ENCODE measurements around the gene SFXN5. TPM values are rescaled to one million over a fixed set of nuclear protein-coding genes. Genes with fewer than 3 reads are reported as not detected.

SFXN5 gene
- polyA plus RNA-seq, 1 donor, result 6.4 TPM

DNA sequence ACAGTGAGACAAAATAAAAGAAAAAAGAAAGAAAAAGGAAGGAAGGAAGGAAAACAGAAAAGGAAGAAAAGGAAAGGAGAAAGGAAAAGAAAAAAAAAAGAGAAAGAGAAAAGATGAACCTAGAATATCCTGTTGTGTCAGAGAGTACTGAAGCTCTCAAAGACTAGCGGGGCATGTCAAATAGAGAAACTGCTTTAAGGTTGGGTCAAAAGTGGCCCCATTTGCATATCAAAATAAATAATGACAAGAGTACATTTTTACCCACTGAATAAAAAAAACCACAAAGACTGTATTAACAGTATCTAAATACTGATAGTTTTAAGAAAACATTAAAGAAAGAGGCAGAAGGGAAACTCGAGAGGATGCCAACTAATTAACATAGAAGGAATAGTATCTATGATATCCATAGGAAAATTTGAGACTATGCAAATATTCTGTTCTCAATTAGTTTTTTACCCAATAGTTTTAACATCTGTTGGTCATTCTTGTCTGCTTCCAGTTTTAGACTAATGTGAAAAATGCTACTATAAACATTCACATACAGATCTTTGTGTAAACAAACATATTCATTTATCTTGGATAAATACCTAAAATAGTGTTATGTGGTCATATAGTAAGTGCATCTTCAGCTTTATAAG is 53.2 kb downstream of the SFXN5 start:
- no peak for DNase-seq

DNA sequence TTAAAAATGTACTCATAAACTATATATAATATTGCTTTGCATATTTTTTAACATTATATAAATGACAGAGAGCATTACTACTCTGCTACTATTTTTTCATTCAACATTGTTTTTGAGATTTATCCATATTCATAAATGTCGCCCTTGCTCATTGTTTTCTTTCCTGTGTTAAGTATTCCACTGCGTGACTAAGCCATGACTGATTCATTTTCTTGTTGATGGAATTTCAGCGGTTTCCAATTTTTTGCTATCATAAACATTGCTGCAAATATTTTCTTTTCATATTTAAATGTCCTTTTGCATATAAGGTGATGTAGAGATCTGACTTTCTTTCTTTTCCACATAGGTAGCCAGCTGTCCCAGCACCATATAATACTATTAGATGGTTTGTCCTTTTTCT is 57.6 kb downstream of the SFXN5 start:
- DNase-seq, result no peak

DNA sequence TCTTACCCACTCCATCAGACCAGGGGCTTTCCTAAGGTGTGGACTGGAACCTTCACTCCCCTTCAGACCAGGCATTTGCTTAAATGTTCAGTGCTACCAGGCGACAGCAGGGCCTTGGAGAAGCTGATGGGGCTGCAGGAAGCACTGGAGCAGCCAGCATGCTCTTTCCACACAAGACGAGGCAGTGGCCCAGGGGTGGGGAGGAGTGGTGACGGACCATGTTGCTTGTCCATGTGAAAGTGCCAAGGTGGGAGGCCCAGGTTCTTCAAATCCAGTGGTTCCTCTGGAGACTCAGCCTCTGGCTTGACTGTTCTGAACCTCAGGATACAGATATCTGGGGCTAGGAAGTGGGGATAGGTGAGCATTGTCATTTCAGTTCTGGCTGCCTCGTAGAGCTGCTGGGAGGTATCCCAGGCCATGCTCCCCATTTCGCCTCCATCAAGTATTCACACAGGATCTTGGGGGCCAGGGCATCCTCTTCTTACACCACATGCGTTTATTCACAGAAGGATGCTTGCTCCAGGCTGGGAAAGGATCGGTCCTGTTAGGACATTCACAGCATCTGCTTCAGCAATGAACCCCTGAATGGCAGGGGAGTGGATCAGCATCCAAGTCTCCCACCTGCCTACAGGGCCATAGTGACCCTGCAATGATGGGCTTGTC is 62.2 kb downstream of the SFXN5 start:
- DNase-seq, result no peak

DNA sequence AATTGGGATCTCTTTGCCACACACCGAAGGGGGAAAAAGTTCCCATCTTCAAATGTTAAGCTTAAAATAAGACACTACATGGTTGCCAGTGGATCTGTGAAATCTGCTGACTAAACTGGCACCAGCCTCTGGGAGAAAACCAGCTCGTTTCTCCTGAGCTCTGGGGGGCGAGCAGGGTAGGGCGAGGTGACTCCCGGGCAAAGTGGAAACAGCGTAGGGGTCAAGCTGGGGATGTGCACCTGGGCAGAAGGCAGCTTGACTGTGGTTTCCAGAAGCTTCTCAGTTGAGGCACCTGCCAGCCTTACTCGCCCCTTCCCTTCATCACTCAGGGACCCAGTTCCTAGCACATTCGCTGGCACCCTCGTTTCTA is 62.8 kb downstream of the SFXN5 start:
- no peak for DNase-seq

DNA sequence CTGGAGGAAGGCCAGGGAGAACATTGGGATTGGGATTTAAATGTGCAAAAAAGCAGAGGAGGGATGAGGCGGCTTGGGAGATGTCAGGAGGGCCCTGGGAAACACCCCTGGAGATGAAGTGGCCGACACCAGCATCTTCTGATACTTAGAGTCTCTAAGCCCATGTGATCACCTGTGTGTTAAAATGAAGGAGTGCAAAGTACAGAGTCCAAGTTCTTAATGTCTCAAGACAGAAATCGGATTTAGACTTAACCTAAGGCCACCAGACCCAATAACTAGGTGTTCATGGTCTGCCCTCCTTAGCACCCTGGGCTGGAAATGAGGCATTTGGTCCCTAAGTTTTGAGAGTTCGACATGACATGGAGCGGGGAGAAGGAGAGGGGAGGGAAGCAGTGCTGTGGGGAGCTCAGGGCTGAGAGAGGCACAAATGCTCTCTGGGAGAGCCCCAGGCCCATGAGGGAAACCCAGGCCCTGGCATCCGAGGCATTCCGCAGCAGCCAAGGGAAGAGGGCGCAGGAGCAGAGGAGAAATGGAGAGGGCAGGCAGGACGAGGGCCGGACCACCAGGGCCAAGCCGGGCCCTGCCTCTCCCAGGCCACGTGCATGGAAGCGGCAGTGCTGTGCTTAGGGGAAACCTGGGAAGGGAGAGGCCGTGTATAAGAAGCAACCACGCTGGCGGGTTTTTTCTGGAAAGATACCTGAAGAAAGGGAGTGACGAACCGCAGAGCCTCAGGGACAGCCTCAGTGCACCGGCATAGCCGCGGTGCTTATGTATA is 63.3 kb downstream of the SFXN5 start:
- DNase-seq, result no peak

DNA sequence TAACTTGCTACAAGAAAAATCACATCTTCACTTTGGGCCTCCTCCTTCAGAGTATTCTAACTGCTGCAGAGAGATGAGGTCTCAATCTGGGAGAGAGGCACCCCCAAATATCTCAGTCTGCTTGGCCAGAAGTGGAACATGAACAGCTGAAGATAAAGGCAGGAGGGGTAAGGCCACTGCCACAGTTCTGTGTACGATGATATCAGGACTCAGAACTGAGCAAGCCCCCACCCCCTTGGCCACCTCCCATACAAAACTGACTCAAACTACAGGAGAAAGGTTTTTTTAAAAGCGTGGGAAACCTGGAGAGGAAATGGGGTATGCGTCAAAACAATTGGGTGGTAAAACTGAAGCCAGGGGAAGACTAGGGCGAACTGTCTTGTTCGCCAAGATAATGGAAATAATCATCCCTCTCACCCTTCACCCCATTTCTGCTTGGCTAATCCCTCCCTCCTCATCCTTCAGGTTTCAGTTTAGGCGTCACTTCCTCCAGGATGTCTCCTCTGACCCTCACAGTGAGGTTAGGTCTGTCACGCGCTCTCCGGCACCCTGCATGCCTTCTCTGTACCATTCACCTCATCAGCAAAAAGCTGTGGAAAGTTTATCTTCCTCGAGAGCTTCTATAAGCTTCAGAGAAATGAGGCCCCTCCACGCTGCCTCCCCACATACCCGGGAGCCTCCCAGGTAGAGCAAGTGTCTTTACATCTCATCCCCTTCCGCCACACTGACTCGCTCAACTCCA is 64.4 kb downstream of the SFXN5 start:
- no peak for DNase-seq

DNA sequence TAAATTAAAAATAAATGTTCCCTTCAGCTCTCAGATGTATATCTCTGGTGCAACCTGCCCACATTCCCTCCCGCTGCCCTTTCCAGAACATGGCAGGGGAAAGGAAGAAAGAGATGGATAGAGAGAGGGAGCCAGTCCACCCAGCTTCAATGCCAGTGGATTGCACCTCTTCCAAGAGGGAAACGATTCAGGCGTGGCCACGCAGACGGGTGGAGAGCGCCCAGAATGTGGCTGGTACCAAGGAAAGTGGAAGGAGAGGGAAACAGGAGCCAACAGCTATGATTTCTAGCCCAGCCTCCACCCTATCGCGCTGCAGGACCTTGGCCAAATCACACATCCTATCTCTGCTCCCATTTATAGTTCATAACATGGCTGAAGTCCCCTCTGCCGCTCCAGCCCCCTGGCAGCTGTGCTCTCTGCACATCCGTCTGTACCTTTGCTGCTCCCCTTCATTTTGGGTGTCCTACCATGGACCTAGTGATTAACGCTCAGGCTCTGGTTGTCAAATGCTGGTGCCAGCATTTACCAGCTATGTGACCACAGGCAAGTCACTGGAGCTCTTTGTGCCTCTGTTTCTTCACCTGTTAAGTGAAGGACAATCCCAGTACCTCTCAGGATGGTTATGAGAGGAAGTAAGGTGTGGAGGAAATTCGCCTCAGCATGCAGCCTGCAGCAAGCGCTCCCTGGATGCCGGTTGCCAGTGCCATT is 66.5 kb downstream of the SFXN5 start:
- DNase-seq, result no peak

DNA sequence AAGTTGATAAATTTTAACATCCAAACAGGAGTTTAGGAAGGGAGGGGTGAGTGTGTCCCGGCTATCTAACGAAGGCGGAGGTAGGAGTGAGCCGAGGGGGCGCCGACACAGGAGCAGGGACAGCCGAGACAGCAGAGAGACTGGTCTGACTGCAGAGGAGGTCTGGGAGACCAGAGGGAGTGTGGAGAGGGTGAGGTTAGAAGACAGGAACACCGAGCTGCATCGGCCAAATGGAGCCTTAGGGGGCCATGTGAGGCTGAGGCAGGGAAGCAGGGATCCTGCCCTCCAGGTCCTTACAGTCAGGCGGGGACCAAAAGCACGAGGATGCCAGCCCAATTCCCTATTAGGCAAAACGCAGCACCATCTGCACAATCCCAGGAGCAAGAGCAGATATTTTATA is 67.0 kb downstream of the SFXN5 start:
- DNase-seq, result no peak

DNA sequence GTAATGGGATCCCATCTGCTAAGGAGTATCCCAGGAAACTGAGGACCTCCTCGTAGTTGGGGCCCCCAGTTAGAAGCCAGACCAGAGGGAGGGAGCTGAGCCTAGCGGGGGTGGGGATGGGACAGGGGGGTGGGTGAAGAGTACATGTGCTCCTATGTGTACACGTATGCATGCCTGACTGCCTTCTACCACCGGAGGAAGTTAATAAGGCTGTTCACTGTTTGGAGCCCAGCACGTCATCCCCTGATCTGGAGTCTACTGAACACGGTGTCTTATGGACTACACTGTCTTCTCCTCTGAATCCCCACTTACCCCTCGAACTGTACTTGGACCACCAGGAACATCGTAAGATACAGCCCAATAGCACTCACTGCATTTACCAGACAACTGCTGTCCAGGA is 68.5 kb downstream of the SFXN5 start:
- no peak for DNase-seq

DNA sequence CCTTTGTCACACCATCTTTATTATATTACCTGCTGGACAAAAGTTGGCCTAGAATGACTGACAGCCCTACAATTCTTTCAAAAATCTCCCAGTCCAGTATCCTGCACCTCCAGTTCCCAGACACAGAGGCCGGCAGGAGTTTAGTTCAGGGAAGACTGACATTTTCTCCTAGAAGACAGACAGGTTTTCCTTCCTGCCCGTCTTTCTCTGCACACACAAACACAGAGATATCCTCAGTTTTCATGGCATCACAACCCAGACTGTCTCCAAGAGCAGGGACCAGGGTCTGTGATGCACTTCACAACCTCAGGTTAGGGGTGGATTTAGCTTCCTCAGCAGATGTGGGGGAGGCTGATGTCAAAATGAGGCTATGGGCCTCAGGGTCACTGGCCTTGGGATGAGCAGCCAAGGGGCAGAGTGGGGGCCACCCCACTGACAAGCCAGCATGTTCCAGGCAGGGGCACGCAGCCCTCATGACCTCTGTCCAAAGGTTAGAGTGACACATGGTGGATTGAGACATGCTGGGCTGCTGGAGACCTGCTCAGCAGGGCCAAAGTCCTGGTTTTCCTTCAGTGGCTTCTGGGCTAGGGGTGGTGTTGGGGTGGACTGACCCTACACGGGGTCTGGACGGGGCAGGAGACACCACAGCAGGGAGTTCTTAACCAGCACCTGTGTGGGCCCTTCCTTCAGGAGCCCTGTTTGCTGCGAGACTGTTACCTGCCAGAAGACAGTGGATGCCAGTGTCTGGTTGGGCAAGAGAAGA is 70.5 kb downstream of the SFXN5 start:
- DNase-seq, result no peak

DNA sequence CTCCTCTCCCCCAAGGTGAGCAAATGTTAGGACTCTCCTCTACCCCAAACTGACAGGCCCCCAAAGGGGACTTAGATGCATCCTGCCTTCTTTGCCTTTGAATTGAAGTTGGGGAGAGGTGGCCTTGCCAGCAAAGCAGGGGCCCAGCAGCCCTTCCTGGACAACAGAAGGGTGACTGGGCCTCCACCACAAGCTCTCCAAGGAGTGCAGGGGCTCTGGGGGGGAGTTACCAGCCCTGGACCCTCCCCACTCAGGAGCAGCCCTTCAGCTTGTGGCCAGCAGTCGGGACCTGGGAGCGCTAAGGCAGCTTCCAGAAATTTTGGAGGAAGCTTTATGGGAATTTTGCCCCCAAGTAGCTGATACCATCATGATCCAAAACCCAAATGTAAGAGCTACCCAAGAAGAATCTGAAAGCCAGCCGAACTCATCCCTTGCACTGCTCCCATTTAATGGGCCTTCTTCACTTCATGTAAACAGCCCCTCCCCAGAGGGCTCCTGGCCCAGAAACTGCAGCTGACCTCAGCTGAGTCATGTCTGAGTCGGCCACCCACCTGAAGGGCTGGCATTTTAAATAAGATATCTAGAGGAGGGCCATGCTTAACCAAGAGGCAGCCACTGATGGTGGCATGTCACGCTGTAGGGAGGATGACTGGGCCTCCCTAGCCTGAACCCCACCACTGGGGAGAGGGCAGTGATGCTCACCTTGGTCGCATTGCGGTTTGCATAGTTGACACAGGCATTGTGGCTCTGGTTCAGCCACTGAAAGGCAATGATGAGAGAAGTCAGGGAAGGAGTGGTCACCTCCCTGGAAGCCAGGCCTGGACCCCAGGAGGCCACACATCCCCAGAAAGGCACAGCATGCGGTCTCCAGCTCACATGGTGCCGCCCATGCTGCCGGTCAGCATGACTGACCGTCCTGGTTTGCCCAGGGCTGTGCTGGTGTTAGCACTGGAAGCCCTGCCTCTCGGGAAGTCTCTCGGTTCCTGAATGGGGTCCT is 71.5 kb downstream of the SFXN5 start:
- DNase-seq, result no peak

DNA sequence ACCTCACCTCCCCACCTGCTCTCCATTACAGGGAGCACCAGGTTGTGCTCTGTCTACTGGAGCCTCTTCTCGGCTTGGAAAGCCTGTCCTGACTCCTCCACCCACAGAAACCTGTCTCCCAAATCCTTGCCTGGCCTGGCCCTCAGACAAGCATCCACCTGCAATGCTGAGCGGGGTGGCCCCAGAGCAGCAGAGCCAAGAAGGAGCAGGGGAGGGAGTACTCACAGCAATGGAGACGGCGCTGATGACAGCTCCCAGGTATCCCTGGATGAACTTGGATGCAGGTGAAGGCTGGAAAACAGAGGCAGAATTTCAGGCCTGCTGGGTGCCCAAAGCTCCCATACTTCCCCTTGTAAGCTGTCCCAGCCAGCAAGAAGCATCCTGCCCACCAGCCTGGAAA is 72.8 kb downstream of the SFXN5 start:
- no peak for DNase-seq

DNA sequence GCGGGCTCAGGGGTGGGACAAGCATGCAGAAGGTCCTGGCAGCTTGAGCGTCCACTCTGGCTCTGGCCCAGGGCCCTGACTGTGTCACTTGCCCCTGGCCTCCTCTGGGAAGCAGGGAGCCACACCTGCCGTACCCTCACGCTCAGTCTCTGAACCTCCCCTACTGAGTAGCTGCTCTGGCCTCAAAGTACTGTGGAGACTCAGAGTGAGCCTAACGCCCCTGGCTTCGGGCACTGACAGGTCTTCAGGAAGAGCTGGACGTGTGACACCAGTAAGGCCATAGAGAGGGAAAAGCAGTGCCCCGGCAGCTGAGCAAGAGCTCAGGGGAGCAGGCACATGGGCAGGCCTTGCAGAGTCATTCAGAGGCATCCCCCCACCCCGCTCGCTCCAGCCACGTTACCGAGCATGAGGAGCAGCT is 73.3 kb downstream of the SFXN5 start:
- DNase-seq, result no peak

DNA sequence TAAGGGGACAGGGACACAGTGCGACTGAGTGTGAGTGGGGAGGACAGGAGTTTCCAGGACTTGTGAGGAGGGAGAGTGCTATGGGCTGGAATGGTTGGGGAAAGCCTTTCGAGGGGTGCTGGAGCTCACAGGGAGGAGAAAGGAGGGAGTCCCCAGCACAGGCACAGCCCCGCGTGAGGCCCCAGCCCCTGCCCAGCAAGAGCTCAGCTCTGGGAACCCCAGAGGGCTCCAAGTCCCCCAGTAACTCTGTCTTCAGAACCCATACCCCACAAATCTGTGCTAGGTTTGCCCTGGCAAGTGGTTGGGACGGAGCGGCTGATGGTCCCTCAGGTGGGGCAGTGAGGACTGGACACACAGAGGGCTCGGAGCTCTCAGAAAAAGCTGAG is 75.4 kb downstream of the SFXN5 start:
- DNase-seq, result no peak

DNA sequence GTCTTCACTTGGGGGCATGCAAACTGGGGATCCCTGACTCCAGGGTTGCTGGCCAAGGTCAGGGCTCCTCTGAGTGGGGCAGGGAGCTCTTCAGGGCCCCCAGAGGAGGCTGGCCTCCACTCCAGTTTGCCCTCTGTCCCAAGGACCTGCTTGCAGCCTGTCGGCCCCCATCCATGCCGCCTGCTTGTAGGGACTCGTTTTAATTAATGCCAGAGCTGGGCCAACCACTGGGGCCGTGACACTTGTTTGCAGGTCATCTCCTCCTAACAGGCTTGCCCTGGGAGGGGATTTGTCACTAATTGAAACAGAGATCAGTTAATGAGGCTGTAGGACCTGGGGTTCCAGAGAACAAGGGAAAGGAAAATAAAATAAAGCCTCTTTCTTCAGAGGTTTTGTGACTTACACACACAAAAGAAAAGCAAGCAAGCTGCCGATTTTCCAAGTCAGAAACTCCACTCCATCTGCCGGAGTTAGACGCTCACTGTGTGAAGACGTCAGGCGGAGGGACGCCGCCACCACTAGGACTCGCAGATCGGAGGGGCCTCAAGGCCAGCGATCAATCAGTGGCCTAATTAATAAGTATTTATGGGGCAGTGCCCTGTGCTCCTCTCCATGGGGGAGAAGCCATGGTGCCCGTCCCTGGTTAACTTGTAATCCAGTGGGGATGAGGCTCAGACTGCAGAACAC is 75.9 kb downstream of the SFXN5 start:
- no peak for DNase-seq

DNA sequence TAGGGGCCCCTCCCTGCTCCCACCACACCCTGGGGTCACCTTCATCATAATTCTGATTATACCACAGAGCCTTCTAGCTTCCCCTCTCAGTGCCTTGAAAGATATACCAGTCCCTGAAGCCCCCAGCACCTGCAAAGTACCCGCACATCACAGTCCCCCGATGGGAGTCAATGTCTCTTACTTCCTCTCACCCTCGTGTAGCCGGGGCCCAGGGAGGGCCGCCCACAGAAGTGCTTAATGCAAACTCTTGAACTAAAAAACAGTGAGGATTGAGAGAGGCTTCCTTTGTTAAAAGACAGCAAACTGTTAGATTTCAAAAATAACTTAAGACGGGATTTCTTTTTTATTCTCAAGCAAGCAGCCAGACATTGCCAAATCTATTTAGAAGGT is 76.5 kb downstream of the SFXN5 start:
- no peak for DNase-seq

DNA sequence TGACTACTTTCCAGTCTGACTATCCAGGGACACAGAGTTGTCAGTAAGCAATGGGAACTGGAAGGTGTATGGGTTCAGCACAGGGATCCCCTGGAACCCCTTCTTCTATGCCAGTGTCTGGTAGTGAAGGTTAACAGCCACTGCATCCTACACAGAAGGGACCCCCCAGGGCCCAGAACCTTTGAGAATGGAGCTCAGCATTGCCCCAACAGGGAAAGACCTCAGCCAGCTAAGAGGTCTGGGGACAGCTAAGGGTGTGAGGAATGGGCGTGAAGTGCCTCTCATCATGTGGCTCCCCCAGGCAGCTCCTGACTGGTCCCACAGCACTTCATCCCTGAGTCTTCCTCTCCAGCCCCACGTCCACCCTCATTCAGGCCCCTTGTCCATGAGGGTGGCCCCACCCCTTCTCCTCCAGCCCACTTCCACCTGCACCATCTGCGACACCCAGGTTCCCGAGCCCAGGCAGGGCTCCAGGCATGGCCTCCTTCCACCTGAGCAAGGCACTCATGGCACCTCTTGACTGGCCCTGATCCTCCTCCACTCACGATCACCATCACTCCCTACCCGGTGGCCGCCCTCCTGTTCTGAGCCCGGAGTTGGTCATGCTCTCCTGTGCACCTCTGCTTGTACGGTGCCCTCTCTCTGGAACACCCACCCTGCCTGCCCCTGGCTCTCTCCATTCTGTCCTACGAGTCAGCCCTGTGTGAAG is 77.1 kb downstream of the SFXN5 start:
- no peak for DNase-seq

DNA sequence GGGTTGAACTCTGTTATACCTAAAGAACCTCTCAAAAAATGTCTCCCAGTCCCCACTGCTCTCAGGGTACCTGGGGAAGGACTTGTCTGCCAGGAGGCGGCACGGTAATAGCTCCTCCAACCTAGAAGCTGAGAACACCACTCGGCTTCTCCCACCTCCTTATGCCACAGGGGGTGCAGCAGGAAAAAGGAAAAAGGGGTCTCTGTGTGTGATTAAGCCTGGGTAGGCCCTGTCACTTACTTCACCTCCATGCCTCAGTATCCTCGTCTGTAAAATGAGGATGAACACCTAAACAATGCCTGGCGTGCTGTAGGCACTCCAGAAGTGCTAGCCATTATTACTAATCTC is 77.6 kb downstream of the SFXN5 start:
- DNase-seq, result no peak

DNA sequence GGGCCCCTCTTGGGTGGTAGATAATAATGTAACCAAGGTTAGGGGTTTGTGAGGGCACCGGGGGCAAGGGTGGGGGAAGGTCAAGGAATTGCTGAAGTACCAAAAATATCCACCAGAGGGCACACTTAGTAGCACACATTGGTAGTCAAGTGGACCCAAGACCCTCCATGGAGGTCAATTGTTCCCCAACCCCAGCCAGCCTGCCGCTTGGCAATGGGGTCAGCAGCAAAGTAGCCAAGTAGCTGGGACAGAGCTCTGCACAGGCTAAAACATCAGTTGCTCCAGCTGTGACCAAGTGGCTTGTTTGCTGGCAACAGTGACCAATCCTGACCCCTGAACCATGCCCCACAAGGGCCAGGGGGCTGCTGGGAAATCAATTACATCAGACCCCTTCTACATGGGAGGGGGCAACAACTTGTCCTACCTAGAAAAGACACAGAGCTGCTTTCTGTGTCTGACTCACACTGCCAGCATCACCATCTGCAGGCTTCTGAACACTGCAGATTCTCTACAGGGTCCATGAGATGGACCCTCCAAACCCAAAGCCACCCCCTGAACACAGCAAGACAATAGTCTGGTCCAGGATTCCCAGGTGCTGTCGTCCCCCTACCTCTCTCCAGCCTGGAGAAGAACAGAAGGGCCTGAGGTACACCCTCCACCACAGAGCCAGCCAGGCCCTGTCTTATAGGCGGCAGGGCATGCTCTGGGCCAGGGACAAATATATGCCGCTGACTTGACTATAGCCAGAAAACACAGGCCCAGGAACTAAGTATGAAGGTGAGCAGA is 78.2 kb downstream of the SFXN5 start:
- no peak for DNase-seq
